HCT116 (cell line): ENCODE measurements around the gene GORASP1. TPM values are rescaled to one million over a fixed set of nuclear protein-coding genes. Genes with fewer than 3 reads are reported as not detected.

Experiments
- ATAC-seq: fragments of 200-7000 bp; cut with Tn5 transposase; 2 replicates; pipeline ENCODE4 v1.9.1; 2020; ENCODE audit warnings: mild to moderate bottlenecking, moderate library complexity
- BruUV-seq: library from RNA; stranded (reverse); fragments of 400-500 nt; replicated peaks from 2 replicates; lab custom pipeline; 2021; lab: Mats Ljungman, UMichigan
- CTCF ChIA-PET: fragments of 300-600 bp; sonication (Branson Sonifier 250); formaldehyde crosslinking; loops from one replicate; lab custom pipeline; 2021; ENCODE audit warnings: antibody characterized with exemption; lab: Charles Lee
- POLR2A ChIA-PET: fragments of 300-600, 350-600 bp; sonication (Branson Sonifier 250); formaldehyde crosslinking; loops from one replicate; lab custom pipeline; 2021; ENCODE audit warnings: antibody characterized with exemption; lab: Charles Lee
- RAD21 ChIA-PET, 2 experiments: fragments of 300-600 bp; sonication (Branson Sonifier 250); formaldehyde crosslinking; loops; one replicate each; lab custom pipeline; 2023; ENCODE audit warnings: low total read pairs in 2 of 2; ENCODE audit not compliant: uncharacterized antibody in 2 of 2, unreplicated experiment in 2 of 2, low non-redundant PET in 1 of 2; lab: Charles Lee
- DNase-seq: peaks from one replicate; pipeline ENCODE4 v3.0.0-alpha.2; 2010; ENCODE audit warnings: low read depth, low spot score
- H2AFZ ChIP-seq: fragments of 200-600 bp; shearing (Covaris generic), sonication (generic); 2 replicates; pipeline ENCODE4 v1.6.1; 2017; ENCODE audit warnings: low read depth, mixed run types, mixed read lengths, antibody characterized with exemption, low read length; ENCODE audit not compliant: poor library complexity, severe bottlenecking
- H3K27ac ChIP-seq: 2 replicates; pipeline ENCODE4 v1.5.1; 2012; ENCODE audit warnings: low read depth, low read length
- H3K27me3 ChIP-seq: fragments of 200-600 bp; sonication (generic); 2 replicates; pipeline ENCODE4 v1.6.1; 2016; ENCODE audit warnings: mixed run types, low read length, mixed read lengths; ENCODE audit not compliant: insufficient read depth
- H3K36me3 ChIP-seq, 2 experiments: fragments of 200-500 bp in 1 of 2; fragments of 200-600 bp in 1 of 2; sonication (Bioruptor generic) in 1 of 2; sonication (generic) in 1 of 2; 2 replicates each; pipeline versions ENCODE4 v1.5.1 to v1.6.1; 2014 to 2016; ENCODE audit warnings: low read length in 2 of 2, inconsistent platforms in 1 of 2, mixed read lengths in 1 of 2, mixed run types in 1 of 2; ENCODE audit not compliant: insufficient read depth in 2 of 2, control insufficient read depth in 1 of 2
- H3K4me1 ChIP-seq, 2 experiments: fragments of 200-600 bp in 1 of 2; sonication (generic) in 1 of 2; 2 replicates each; pipeline versions ENCODE4 v1.5.1 to v1.6.1; 2012 to 2017; ENCODE audit warnings: low read length in 2 of 2, inconsistent platforms in 1 of 2, mild to moderate bottlenecking in 1 of 2, mixed read lengths in 1 of 2, mixed run types in 1 of 2, moderate library complexity in 1 of 2; ENCODE audit not compliant: insufficient read depth in 2 of 2, control insufficient read depth in 1 of 2
- H3K4me2 ChIP-seq: fragments of 200-600 bp; sonication (generic); 2 replicates; pipeline ENCODE4 v1.6.1; 2017; ENCODE audit warnings: mixed run types, low read length, mixed read lengths
- H3K4me3 ChIP-seq, 2 experiments: fragments of 200-600 bp in 1 of 2; sonication (generic) in 1 of 2; replicated peaks in 1 of 2; 2 replicates each; pipeline ENCODE4 v1.5.1; 2011 to 2016; ENCODE audit warnings: low read length in 2 of 2, control low read depth in 1 of 2, low read depth in 1 of 2, mild to moderate bottlenecking in 1 of 2, mixed read lengths in 1 of 2, mixed run types in 1 of 2
- H3K79me2 ChIP-seq: fragments of 200-600 bp; sonication (generic); 2 replicates; pipeline ENCODE4 v1.6.1; 2017; ENCODE audit warnings: mild to moderate bottlenecking, mixed run types, low read length, moderate library complexity, mixed read lengths; ENCODE audit not compliant: insufficient read depth
- H3K9ac ChIP-seq: fragments of 200-600 bp; sonication (generic); 2 replicates; pipeline ENCODE4 v1.6.1; 2016; ENCODE audit warnings: low read length, mixed read lengths
- H3K9me2 ChIP-seq: fragments of 200-600 bp; sonication (generic), shearing (Covaris generic); 2 replicates; pipeline ENCODE4 v1.6.1; 2017; ENCODE audit warnings: mixed run types, mild to moderate bottlenecking, moderate library complexity; ENCODE audit not compliant: insufficient read depth
- H3K9me3 ChIP-seq, 2 experiments: fragments of 200-500 bp in 1 of 2; fragments of 200-600 bp in 1 of 2; sonication (Bioruptor generic) in 1 of 2; sonication (generic) in 1 of 2; 2 replicates each; pipeline ENCODE4 v1.6.1; 2014 to 2017; ENCODE audit warnings: low read length in 2 of 2, mixed read lengths in 2 of 2, inconsistent platforms in 1 of 2, low read depth in 1 of 2, mild to moderate bottlenecking in 1 of 2, mixed run types in 1 of 2, moderate library complexity in 1 of 2; ENCODE audit not compliant: control insufficient read depth in 1 of 2, insufficient read depth in 1 of 2
- H4K20me1 ChIP-seq: fragments of 200-600 bp; sonication (generic), shearing (Covaris generic); 2 replicates; pipeline ENCODE4 v1.6.1; 2017; ENCODE audit warnings: mixed run types, mild to moderate bottlenecking, moderate library complexity; ENCODE audit not compliant: insufficient read depth
- CBX3 ChIP-seq: IDR thresholded peaks from 2 replicates; pipeline ENCODE4 v1.6.1; 2012; ENCODE audit warnings: low read depth
- EGR1 ChIP-seq: IDR thresholded peaks from 2 replicates; pipeline ENCODE4 v1.6.1; 2012; ENCODE audit warnings: low read depth
- ELF1 ChIP-seq: IDR thresholded peaks from 2 replicates; pipeline ENCODE4 v1.6.1; 2012; ENCODE audit warnings: low read depth, borderline replicate concordance
- EZH2phosphoT487 ChIP-seq: fragments of 200-600 bp; IDR thresholded peaks from 2 replicates; pipeline ENCODE4 v1.6.1; 2018; ENCODE audit warnings: antibody characterized with exemption, borderline replicate concordance
- FOSL1 ChIP-seq: IDR thresholded peaks from 2 replicates; pipeline ENCODE4 v1.6.1; 2012; ENCODE audit warnings: low read depth
- JUND ChIP-seq: IDR thresholded peaks from 2 replicates; pipeline ENCODE4 v1.6.1; 2012
- POLR2A ChIP-seq: IDR thresholded peaks from 2 replicates; pipeline ENCODE4 v1.7.0; 2011; ENCODE audit warnings: borderline replicate concordance; ENCODE audit not compliant: insufficient read depth, insufficient read length; ENCODE audit errors: extremely low read depth
- REST ChIP-seq: IDR thresholded peaks from 2 replicates; pipeline ENCODE4 v1.6.1; 2012; ENCODE audit warnings: low read depth
- SP1 ChIP-seq: IDR thresholded peaks from 2 replicates; pipeline ENCODE4 v1.6.1; 2012; ENCODE audit warnings: low read depth
- TCF7L2 ChIP-seq: IDR thresholded peaks from 2 replicates; pipeline ENCODE4 v1.7.0; 2011; ENCODE audit warnings: borderline replicate concordance, inconsistent platforms; ENCODE audit not compliant: insufficient read depth, insufficient read length; ENCODE audit errors: extremely low read depth
- ZFX ChIP-seq: fragments of 450-650 bp; IDR thresholded peaks from 2 replicates; pipeline ENCODE4 v1.6.1; 2017
- intact Hi-C: fragments of 100-400 bp; cut with micrococcal nuclease; formaldehyde crosslinking; loops from 2 replicates; pipeline ENCODE4 v1.10.0; 2022
- total RNA-seq: library from RNA; stranded (reverse); gene quantifications from one replicate; pipeline ENCODE4 v1.2.1, GENCODE V29; 2021; ENCODE audit not compliant: unreplicated experiment
- TF ChIP-seq, protein P1 (sequence below): IDR thresholded peaks from 2 replicates; pipeline ENCODE4 v1.6.1; 2012

GORASP1 gene
- total RNA-seq, 1 experiment from 2014 or later, result 38.8 TPM

- no peaks in the 10 kb centered on the region for H3K27me3 ChIP-seq
- TF ChIP-seq FOSL1 (no peak), EGR1 (no peak)
- TF ChIP-seq, protein P1, sequence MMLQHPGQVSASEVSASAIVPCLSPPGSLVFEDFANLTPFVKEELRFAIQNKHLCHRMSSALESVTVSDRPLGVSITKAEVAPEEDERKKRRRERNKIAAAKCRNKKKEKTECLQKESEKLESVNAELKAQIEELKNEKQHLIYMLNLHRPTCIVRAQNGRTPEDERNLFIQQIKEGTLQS, result no peak
- DNase-seq (no peak), ATAC-seq (no peak)
- H2AFZ ChIP-seq, result no peak overlapping the region
- H3K9ac ChIP-seq, result no peak overlapping the region
- no peak overlapping the region for H3K4me3 ChIP-seq
- H3K9me2 ChIP-seq, result no peaks in the 10 kb centered on the region
- H4K20me1 ChIP-seq, result no peaks in the 10 kb centered on the region
- BruUV-seq, result no TSS peak
- H3K79me2 ChIP-seq, result no peaks in the 10 kb centered on the region
- H3K27ac ChIP-seq, result no peak overlapping the region
- ChIA-PET POLR2A (no interaction called here), RAD21 (no interaction called here), CTCF (no interaction called here)
- H3K4me1 ChIP-seq, result peaks cover 0 to 10% of the 10 kb centered on the region in 2 experiments; a peak in 1 of 4 replicates
- no peaks in the 10 kb centered on the region for H3K36me3 ChIP-seq
- no peak overlapping the region for H3K4me2 ChIP-seq
- no peaks in the 10 kb centered on the region for H3K9me3 ChIP-seq
- intact Hi-C loops, result no loop called here
Observed at GRCh38 chr3:39134305-39134704, 26.9 kb upstream of the GORASP1 start.

DNA sequence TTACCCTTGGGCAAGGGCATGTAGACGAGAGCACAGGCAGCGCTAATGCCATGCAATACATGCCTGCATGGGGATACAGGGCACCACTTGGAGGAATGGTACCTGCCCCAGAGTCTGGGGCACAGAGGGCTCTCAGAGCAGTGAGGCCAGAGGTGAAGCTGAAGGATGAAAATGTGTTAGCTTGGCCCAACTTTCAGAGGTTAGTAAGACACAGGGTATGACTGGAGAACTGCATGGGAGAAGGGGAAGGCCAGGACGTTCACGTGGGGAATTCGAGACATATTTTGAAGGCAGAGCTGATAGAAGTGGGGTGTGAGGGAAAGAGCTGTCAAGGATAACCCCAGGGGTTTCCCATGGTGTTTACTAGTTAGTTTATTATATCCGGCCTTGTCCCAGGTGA, 26.4 kb upstream of the GORASP1 start:
- Histone ChIP-seq H3K4me1 (peaks cover 0 to 10% of the 10 kb centered on the region in 2 experiments; a peak in 1 of 4 replicates), H3K9ac (no peak overlapping the region), H3K4me3 (no peak overlapping the region), H3K36me3 (no peaks in the 10 kb centered on the region), H4K20me1 (no peaks in the 10 kb centered on the region), H3K9me3 (no peaks in the 10 kb centered on the region), H3K79me2 (no peaks in the 10 kb centered on the region), H3K27me3 (no peaks in the 10 kb centered on the region), H3K4me2 (no peak overlapping the region), H3K9me2 (no peaks in the 10 kb centered on the region), H2AFZ (no peak overlapping the region), H3K27ac (no peak overlapping the region)
- no peak for ATAC-seq
- ChIA-PET POLR2A (no interaction called here), CTCF (no interaction called here), RAD21 (no interaction called here)
- BruUV-seq, result no TSS peak
- intact Hi-C loops, result no loop called here
- no peak for DNase-seq
- TF ChIP-seq EZH2phosphoT487 (no peak), ELF1 (no peak), CBX3 (no peak), JUND (no peak), REST (no peak), TCF7L2 (no peak), POLR2A (no peak), SP1 (no peak), EGR1 (no peak), ZFX (no peak)
